Peyer's patch (tissue), 4 donors: ENCODE measurements around the gene GIGYF1. TPM values are rescaled to one million over a fixed set of nuclear protein-coding genes. Genes with fewer than 3 reads are reported as not detected.

Experiments used
- DNase-seq, 3 donors: peaks; one replicate each; pipeline ENCODE4 v3.0.0-alpha.2; 2017 to 2019
- H3K27ac ChIP-seq, 4 donors: fragments of 200-600 bp; sonication (generic); one replicate each; pipeline ENCODE4 v1.5.1; 2016 to 2019
- H3K27me3 ChIP-seq, 2 donors: fragments of 200-600 bp; sonication (generic); one replicate each; pipeline ENCODE4 v1.5.1; 2019
- H3K36me3 ChIP-seq, 3 donors: fragments of 200-600 bp; sonication (generic); one replicate each; pipeline ENCODE4 v1.5.1; 2016 to 2019
- H3K4me1 ChIP-seq, 4 donors: fragments of 200-600 bp; sonication (generic); one replicate each; pipeline ENCODE4 v1.5.1; 2016 to 2019
- H3K4me3 ChIP-seq, 4 donors: fragments of 200-600 bp; sonication (generic); 1 replicate in 3 of 4; 2 replicates in 1 of 4; pipeline ENCODE4 v1.5.1; 2016 to 2019; ENCODE audit warnings: mild to moderate bottlenecking in 1 of 4
- H3K9me3 ChIP-seq, 4 donors: fragments of 200-600 bp; sonication (generic); one replicate each; pipeline ENCODE4 v1.5.1; 2016 to 2019; ENCODE audit warnings: mild to moderate bottlenecking in 1 of 4
- POLR2A ChIP-seq, 2 donors: fragments of 450-650 bp; IDR thresholded peaks; one replicate each; pipeline ENCODE4 v1.5.1; 2017; ENCODE audit warnings: antibody characterized with exemption in 2 of 2, mild to moderate bottlenecking in 2 of 2, moderate library complexity in 2 of 2
- total RNA-seq, 4 donors: library from RNA; depleted of rRNA; stranded (reverse); fragments of >200 nt; gene quantifications; one replicate each; pipeline ENCODE4 v1.1.0, GENCODE V29; 2016
- TF ChIP-seq, protein P1 (sequence below), 6 experiments: fragments of 450-650 bp in 4 of 6; fragments of 200-600 bp in 2 of 6; sonication (generic) in 1 of 6; IDR thresholded peaks; one replicate each; pipeline ENCODE4 v1.5.1; 2017 to 2019; ENCODE audit warnings: antibody characterized with exemption in 6 of 6, mild to moderate bottlenecking in 3 of 6, moderate library complexity in 1 of 6

GIGYF1 gene
- total RNA-seq, 4 donors from 2014 or later, result 41.3 to 126 (median 72.9) TPM

GRCh38 chr7:100675105-100675451 lies 19.0 kb downstream of the GIGYF1 start:
- DNase-seq, result peak in 1 of 3 donors; percentile 57
- Histone ChIP-seq H3K4me3 (peak overlapping the region; percentile 73 to 91 (median 86)), H3K4me1 (peaks cover 0 to 28% (median 2%) of the 10 kb centered on the region in 4 donors), H3K36me3 (peaks cover 0 to 37% (median 0%) of the 10 kb centered on the region in 3 donors), H3K27me3 (no peaks in the 10 kb centered on the region), H3K27ac (peak overlapping the region; percentile 95 to 97 (median 96)), H3K9me3 (no peaks in the 10 kb centered on the region)
- TF ChIP-seq POLR2A (IDR thresholded peaks at IDR 0.05), result no peak
- TF ChIP-seq, protein P1, sequence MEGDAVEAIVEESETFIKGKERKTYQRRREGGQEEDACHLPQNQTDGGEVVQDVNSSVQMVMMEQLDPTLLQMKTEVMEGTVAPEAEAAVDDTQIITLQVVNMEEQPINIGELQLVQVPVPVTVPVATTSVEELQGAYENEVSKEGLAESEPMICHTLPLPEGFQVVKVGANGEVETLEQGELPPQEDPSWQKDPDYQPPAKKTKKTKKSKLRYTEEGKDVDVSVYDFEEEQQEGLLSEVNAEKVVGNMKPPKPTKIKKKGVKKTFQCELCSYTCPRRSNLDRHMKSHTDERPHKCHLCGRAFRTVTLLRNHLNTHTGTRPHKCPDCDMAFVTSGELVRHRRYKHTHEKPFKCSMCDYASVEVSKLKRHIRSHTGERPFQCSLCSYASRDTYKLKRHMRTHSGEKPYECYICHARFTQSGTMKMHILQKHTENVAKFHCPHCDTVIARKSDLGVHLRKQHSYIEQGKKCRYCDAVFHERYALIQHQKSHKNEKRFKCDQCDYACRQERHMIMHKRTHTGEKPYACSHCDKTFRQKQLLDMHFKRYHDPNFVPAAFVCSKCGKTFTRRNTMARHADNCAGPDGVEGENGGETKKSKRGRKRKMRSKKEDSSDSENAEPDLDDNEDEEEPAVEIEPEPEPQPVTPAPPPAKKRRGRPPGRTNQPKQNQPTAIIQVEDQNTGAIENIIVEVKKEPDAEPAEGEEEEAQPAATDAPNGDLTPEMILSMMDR (IDR thresholded peaks at IDR 0.05), result no peak

GRCh38 chr7:100674411-100675104 lies 19.5 kb downstream of the GIGYF1 start:
- no peaks in the 10 kb centered on the region for H3K9me3 ChIP-seq
- H3K27ac ChIP-seq, result peak overlapping the region; percentile 95 to 97 (median 96)
- H3K36me3 ChIP-seq, result peaks cover 0 to 32% (median 0%) of the 10 kb centered on the region in 3 donors
- H3K4me1 ChIP-seq, result peaks cover 0 to 23% (median 2%) of the 10 kb centered on the region in 4 donors
- peak overlapping the region; percentile 73 to 91 (median 86) for H3K4me3 ChIP-seq
- TF ChIP-seq, protein P1 (IDR thresholded peaks at IDR 0.05), result no peak
- TF ChIP-seq POLR2A (IDR thresholded peaks at IDR 0.05), result no peak
- no peaks in the 10 kb centered on the region for H3K27me3 ChIP-seq
- DNase-seq, result peak; percentile 46 to 71 (median 67)

GRCh38 chr7:100673942-100674410 lies 20.1 kb downstream of the GIGYF1 start:
- peak overlapping the region; percentile 73 to 91 (median 86) for H3K4me3 ChIP-seq
- H3K9me3 ChIP-seq, result no peaks in the 10 kb centered on the region
- no peaks in the 10 kb centered on the region for H3K27me3 ChIP-seq
- peaks cover 0 to 22% (median 2%) of the 10 kb centered on the region in 4 donors for H3K4me1 ChIP-seq
- no peak for TF ChIP-seq POLR2A (IDR thresholded peaks at IDR 0.05)
- TF ChIP-seq, protein P1 (IDR thresholded peaks at IDR 0.05), result no peak
- H3K27ac ChIP-seq, result peak overlapping the region; percentile 95 to 97 (median 96)
- H3K36me3 ChIP-seq, result peaks cover 0 to 26% (median 0%) of the 10 kb centered on the region in 3 donors
- DNase-seq, result peak in 2 of 3 donors; percentile 69 to 78

GRCh38 chr7:100673302-100673941 lies 20.6 kb downstream of the GIGYF1 start, which contains the start of gene GNB2:
TSS of gene GNB2 (plus strand) at chr7:100673740. CDS start at chr7:100676266, 2,526 bp downstream.
- peak; percentile 59 to 75 for TF ChIP-seq POLR2A (IDR thresholded peaks at IDR 0.05)
- TF ChIP-seq, protein P1 (IDR thresholded peaks at IDR 0.05), result peak in 1 of 6 experiments; percentile 22
- no peaks in the 10 kb centered on the region for H3K27me3 ChIP-seq
- H3K9me3 ChIP-seq, result no peaks in the 10 kb centered on the region
- peak; percentile 99 to 100 (median 100) for DNase-seq
- peak within 1 kb of the TSS; percentile 73 to 91 (median 86) for H3K4me3 ChIP-seq
- H3K36me3 ChIP-seq, result peaks cover 0 to 21% (median 0%) of the 10 kb centered on the region in 3 donors
- peaks cover 0 to 22% (median 2%) of the 10 kb centered on the region in 4 donors for H3K4me1 ChIP-seq
- H3K27ac ChIP-seq, result peak within 1 kb of the TSS; percentile 95 to 97 (median 96)

DNA sequence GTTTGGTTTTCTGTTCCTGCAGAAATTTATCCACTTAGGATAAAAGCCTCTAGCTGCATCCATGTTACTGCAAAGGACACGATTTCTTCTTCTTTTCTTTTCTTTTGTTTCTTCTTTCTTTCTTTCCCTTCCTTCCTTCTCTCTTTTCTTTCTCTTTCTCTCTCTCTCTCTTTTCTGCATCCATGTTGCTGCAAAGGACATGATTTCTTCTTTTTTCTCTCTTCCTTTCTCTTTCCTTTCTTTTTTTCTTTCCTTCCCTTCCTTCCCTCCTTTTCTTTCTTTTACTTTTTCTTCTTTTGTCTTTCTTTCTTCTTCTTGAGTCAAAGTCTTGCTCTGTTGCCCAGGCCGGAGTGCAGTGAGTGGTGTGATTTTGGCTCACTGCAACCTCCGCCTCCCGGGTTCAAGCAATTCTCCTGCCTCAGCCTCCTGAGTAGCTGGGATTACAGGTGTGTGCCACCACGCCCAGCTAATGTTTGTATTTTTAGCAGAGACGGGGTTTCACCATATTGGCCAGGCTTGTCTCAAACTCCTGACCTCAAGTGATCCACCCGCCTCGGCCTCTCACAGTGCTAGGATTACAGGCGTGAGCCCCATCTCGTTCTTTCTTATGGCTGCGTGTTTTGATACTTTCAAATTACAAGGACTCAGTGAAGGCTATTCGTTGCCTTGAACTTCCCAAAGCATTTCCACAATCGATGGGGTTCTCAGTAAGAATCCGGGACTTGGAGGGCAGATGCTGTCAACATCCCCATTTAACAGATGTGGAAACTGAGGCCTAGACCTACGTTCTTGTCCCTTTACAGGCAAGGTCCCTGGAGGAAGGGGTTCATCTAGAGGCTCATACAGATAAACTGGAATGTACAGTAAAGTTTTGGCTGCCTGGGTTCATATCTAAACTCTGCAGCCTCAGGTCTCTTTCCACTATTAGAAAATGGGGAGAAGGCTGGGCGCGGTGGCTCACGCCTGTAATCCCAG lies 22.4 kb downstream of the GIGYF1 start:
- no peak for TF ChIP-seq POLR2A (IDR thresholded peaks at IDR 0.05)
- TF ChIP-seq, protein P1 (IDR thresholded peaks at IDR 0.05), result no peak
- Histone ChIP-seq H3K27ac (no peak overlapping the region), H3K9me3 (no peaks in the 10 kb centered on the region), H3K4me3 (no peak overlapping the region), H3K4me1 (peaks cover 0 to 10% (median 2%) of the 10 kb centered on the region in 4 donors), H3K36me3 (peaks cover 0 to 3% (median 0%) of the 10 kb centered on the region in 3 donors), H3K27me3 (no peaks in the 10 kb centered on the region)
- DNase-seq, result no peak
